Measurements from ENCODE around the gene IFNA7. TPM values are rescaled to one million over a fixed set of nuclear protein-coding genes. Genes with fewer than 3 reads are reported as not detected.
"Not testable (repeated sequence)": the region's sequence is repeated elsewhere in the genome, so short reads cannot be mapped to it uniquely, and the experiment has no call there.

The IFNA7 gene
- not detected in 2 replicates for total RNA-seq (2014; rRNA removed; shearing (Covaris generic))

GRCh38 chr9:21202105-21202504, at the start of gene IFNA7:
Gene IFNA7 (minus strand): TSS chr9:21202205. CDS start chr9:21202165, 40 bp downstream.
- DNase-seq (ENCODE audit: low read depth), result not testable (repeated sequence)

DNA sequence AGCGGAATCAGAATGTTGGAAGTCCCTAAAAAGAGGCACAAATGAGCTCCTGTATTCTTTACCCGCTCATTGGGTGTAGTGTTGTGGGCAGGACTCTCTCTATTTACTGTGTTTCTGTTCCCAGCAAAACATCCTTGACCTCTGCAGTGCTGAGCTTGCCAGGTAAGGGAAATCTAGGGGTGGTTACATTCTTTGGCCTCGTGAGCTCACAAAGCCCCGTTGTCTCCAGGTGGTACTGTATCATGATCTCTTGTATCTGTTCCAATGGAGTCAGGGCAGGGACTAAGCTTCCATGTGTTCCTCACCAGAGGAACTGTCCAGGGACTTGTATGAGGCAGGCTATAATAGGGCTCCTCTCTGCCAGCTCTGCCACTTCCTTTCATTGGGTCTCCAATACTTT, 49.6 kb upstream of the IFNA7 start:
- no peak for DNase-seq (ENCODE audit: low read depth)

GRCh38 chr9:21251190-21251589, 49.2 kb upstream of the IFNA7 start:
- DNase-seq (ENCODE audit: low read depth), result no peak

- no peak for DNase-seq (ENCODE audit: low read depth)
These were observed 42.8 kb upstream of the IFNA7 start for GRCh38 chr9:21244836-21245235.

GRCh38 chr9:21239911-21240310, 37.9 kb upstream of the IFNA7 start, which contains the start of gene IFNA14:
Gene IFNA14 (minus strand): TSS chr9:21240005. CDS start chr9:21239935, 70 bp downstream.
- no peak for DNase-seq (ENCODE audit: low read depth)

GRCh38 chr9:21236360-21236714, 34.3 kb upstream of the IFNA7 start:
- not testable (repeated sequence) for DNase-seq (ENCODE audit: low read depth)

- DNase-seq (ENCODE audit: low read depth), result not testable (repeated sequence)
These were observed 33.7 kb upstream of the IFNA7 start for GRCh38 chr9:21235468-21236359.

DNA sequence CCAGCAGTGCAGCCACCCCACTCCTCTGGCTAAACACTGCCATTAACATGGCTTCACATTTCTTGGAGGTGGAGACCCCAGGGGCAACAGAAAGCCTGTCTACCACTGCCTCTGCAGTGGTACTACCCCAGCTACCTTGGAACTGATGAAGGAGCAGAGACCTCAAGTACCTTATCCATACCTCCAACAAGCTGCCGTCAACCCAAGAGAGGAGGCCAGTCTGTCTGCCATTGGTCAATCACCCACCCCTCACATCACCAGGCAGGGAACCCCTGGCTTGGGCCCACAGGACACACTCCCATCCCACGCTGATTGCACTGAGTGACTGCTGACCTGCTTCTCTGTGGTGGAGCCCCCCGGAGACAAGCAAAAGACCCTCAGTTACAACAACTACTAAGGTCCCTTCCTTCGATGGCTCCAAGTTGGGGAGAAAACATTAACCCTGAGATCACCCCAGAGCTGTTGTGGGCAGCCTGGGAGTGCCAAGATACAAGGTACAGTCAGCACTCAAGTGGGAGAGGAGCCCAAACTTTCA, 32.2 kb upstream of the IFNA7 start:
- no peak for DNase-seq (ENCODE audit: low read depth)

DNA sequence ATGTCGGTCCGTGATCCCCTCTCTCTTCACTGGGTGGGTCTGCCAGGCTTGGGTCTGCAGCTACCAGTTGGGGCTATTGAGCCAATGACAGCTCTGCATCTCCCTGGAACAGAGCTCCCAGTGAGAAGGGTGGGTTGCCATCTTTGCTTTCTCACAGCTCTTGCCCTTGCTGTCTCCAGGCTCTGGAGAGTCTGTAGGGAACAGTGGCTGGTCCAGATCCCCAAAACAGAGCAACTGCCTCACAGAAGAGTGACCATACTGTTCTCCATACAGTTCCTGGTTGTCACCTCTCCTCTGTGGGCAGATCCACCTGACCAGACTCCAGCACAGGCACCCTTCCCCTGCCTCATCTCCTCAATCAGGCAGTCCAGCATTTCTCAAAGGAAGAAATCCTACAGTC, 31.3 kb upstream of the IFNA7 start:
- DNase-seq (ENCODE audit: low read depth), result no peak

- DNase-seq (ENCODE audit: low read depth), result no peak
These were observed 26.1 kb upstream of the IFNA7 start, which contains the start of gene IFNA17 for GRCh38 chr9:21228122-21228521. Gene IFNA17 (minus strand): TSS chr9:21228222. CDS start chr9:21228173, 49 bp downstream.

GRCh38 chr9:21217211-21217610, 15.2 kb upstream of the IFNA7 start, which contains the start of gene IFNA16:
Gene IFNA16 (minus strand): TSS chr9:21217311. CDS start chr9:21217305, 6 bp downstream.
- DNase-seq (ENCODE audit: low read depth), result not testable (repeated sequence)

DNA sequence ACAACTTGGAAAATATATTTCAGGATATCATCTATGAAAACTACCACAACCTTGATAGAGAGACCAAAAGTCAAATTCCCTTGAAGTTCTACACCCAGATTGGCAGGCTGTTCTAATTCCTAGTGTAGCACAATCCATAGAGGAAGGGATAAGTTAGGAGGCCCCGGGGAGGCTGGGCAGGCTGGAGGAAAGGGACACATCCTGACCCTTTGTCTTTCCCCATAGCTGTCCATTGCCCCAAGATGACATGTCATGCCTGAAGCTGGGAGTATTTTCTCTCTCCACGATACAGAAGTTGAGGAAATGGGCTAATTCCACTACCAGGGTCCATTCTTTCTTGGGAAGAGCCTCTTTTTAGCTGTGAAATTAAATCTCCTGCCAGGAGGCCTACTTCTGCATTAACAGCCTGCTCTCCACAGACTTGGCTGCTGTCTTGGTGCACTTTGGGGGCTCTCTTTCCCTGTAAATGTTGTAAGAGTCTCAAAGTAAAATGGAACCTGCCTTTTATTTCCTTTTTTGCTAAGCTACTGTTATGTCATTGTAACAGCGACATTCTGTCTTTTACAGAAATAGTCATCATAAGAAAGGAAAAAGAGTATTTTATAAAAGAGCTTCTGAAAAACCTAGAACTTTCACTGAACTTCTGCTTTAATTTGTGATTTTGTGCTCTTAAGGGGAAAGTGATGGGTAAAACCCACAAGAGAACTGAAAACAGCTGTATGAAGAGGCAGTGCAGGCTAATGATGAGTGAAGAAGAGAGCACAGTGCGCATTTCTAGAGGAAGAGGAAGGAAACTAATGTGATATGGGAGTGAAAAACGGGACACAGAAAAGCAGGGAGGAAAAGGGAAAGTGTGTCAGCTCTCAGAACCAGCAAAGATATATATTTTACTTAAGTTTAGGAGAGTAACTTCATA, 11.7 kb upstream of the IFNA7 start:
- not testable (repeated sequence) for DNase-seq (ENCODE audit: low read depth)

- not testable (repeated sequence) for DNase-seq (ENCODE audit: low read depth)
These were observed 10.2 kb upstream of the IFNA7 start for GRCh38 chr9:21212160-21212559.

DNA sequence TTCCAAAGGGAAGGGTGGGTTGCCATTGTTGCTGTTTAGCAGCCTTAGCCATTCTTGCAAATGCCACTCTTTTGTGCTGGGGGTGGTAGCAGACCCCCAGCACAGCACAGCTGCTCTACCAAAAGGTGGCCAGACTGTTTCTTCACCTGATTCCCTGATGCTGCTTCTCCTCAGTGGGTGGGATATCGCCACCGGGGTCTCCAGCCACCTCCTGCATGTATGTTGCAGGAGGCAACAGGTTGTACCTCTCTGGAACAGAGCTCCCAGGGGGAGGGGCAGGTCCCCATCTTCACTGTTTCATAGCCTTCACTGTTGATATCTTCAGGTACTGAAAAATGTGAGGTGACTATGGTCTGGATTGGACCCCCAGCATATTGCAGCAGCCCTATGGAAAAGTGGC, 8.8 kb upstream of the IFNA7 start:
- DNase-seq (ENCODE audit: low read depth), result not testable (repeated sequence)

GRCh38 chr9:21210311-21210710, 8.3 kb upstream of the IFNA7 start:
- DNase-seq (ENCODE audit: low read depth), result no peak

GRCh38 chr9:21207043-21207442, 5.0 kb upstream of the IFNA7 start, which contains the start of gene IFNA10:
Gene IFNA10 (minus strand): TSS chr9:21207143. CDS start chr9:21207097, 46 bp downstream.
- not testable (repeated sequence) for DNase-seq (ENCODE audit: low read depth)

- no peak for DNase-seq (ENCODE audit: low read depth)
These were observed 3.2 kb upstream of the IFNA7 start for GRCh38 chr9:21205204-21205603.

DNA sequence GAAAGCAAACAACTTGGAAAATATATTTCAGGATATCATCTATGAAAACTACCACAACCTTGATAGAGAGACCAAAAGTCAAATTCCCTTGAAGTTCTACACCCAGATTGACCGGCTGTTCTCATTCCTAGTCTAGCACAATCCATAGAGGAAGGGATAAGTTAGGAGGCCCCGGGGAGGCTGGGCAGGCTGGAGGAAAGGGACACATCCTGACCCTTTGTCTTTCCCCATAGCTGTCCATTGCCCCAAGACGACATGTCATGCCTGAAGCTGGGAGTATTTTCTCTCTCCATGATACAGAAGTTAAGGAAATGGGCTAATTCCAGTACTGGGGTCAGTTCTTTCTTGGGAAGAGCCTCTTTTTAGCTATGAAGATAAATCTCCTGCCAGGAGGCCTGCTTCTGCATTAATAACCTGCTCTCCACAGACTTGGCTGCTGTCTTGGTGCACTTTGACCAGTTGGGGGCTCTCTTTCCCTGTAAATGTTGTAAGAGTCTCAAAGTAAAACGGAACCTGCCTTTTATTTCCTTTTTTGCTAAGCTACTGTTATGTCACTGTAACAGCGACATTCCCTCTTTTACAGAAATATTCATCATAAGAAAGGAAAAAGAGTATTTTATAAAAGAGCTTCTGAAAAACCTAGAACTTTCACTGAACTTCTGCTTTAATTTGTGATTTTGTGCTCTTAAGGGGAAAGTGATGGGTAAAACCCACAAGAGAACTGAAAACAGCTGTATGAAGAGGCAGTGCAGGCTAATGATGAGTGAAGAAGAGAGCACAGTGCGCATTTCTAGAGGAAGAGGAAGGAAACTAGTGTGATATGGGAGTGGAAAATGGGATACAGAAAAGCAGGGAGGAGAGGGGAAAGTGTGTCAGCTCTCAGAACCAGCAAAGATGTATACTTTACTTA, 6.9 kb downstream of the IFNA7 start:
- DNase-seq (ENCODE audit: low read depth), result not testable (repeated sequence)

GRCh38 chr9:21187487-21187886, 14.5 kb downstream of the IFNA7 start, which contains the start of gene IFNA4:
Gene IFNA4 (minus strand): TSS chr9:21187587. CDS start chr9:21187531, 56 bp downstream.
- DNase-seq (ENCODE audit: low read depth), result not testable (repeated sequence)

All from Daoy (cell line).